Testis (tissue), 3 donors: ENCODE measurements around the gene MCC. TPM values are rescaled to one million over a fixed set of nuclear protein-coding genes. Genes with fewer than 3 reads are reported as not detected.
A peak's percentile ranks its signal among the peaks of the same experiment; 100 is the strongest.

ENCODE experiments used
- DNase-seq: peaks from one replicate; pipeline ENCODE4 v3.0.0-alpha.2; 2019
- H3K27ac ChIP-seq, 2 donors: fragments of 200-600 bp; sonication (generic); one replicate each; pipeline ENCODE4 v1.5.1; 2019
- H3K27me3 ChIP-seq: fragments of 200-600 bp; sonication (generic); one replicate; pipeline ENCODE4 v1.5.1; 2019
- H3K36me3 ChIP-seq: fragments of 200-600 bp; sonication (generic); one replicate; pipeline ENCODE4 v1.5.1; 2017; ENCODE audit warnings: low read depth; ENCODE audit errors: missing control alignments
- H3K4me1 ChIP-seq: fragments of 200-600 bp; sonication (generic); one replicate; pipeline ENCODE4 v1.5.1; 2019
- H3K4me3 ChIP-seq, 2 donors: fragments of 200-600 bp; sonication (generic); one replicate each; pipeline ENCODE4 v1.5.1; 2017 to 2019
- H3K9me3 ChIP-seq: fragments of 200-600 bp; sonication (generic); one replicate; pipeline ENCODE4 v1.5.1; 2017
- CTCF ChIP-seq, 3 experiments: fragments of 450-650 bp in 2 of 3; fragments of 200-600 bp in 1 of 3; sonication (generic) in 1 of 3; IDR thresholded peaks; one replicate each; pipeline ENCODE4 v1.5.1; 2016 to 2019; ENCODE audit warnings: antibody characterized with exemption in 3 of 3, mild to moderate bottlenecking in 2 of 3, moderate library complexity in 1 of 3
- POLR2A ChIP-seq: fragments of 450-650 bp; IDR thresholded peaks from one replicate; pipeline ENCODE4 v1.6.1; 2017; ENCODE audit warnings: antibody characterized with exemption, mild to moderate bottlenecking, moderate library complexity
- WGBS, 2 donors: methylation state at CpG; one replicate each; pipeline ENCODE4 v1.1.5; 2018; 5-methylcytosine and 5-hydroxymethylcytosine counted together
- intact Hi-C: fragments of 100-400 bp; cut with DNase I; formaldehyde crosslinking; loops from one replicate; pipeline ENCODE4 v1.15.1; 2023; ENCODE audit warnings: low total_unique reads
- polyA plus RNA-seq: library from polyadenylated mRNA; stranded (reverse); fragments of 350-450 nt; fragmentation: Illumina TruSeq; extraction: RNeasy Lipid Tissue Mini Kit (QIAGEN cat#74804); gene quantifications from one replicate; pipeline ENCODE4 v1.2.3, GENCODE V29; 2014; ENCODE audit warnings: low read depth, low replicate concordance; ENCODE audit not compliant: insufficient read depth
- total RNA-seq, 2 donors: library from RNA; depleted of rRNA; stranded (reverse); fragments of >200 nt; gene quantifications; one replicate each; pipeline ENCODE4 v1.2.3, GENCODE V29; 2016

MCC gene
- total and polyA plus RNA-seq, 3 donors from 2014 or later: 7.1 to 23.7 (median 21.4) TPM

DNA sequence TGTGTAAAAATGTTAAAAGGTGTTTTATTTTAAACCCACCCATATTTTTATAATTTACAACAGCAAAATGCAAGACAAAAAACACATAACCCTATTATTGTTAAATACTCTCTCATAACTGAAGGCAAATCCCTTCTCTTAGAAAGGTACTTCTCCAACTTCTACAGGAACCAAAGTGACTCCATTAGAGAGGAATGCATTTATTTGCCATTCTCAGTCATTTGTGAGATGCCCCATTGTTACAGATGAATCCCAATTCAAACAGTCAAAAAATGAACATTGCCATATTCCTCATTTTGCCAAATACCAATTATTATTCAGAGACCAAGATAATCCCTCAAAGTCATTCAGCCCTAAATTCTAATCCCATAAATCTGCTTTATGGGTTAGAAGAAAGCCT lies 229.2 kb downstream of the MCC start:
- Histone ChIP-seq H3K27ac (no peak overlapping the region), H3K4me1 (no peaks in the 10 kb centered on the region), H3K4me3 (no peak overlapping the region), H3K27me3 (no peaks in the 10 kb centered on the region), H3K9me3 (no peaks in the 10 kb centered on the region), H3K36me3 (no peaks in the 10 kb centered on the region)
- TF ChIP-seq POLR2A (no peak), CTCF (IDR thresholded peaks at IDR 0.05) (no peak)
- no peak for DNase-seq
- intact Hi-C loops: no loop called here

- no peak overlapping the region for H3K4me3 ChIP-seq
Measured at GRCh38 chr5:113257545-113257944, 230.7 kb downstream of the MCC start.

GRCh38 chr5:113256671-113257452 lies 231.4 kb downstream of the MCC start:
- no peak for DNase-seq
- Histone ChIP-seq H3K27me3 (no peaks in the 10 kb centered on the region), H3K9me3 (no peaks in the 10 kb centered on the region), H3K4me3 (no peak overlapping the region), H3K27ac (no peak overlapping the region), H3K36me3 (no peaks in the 10 kb centered on the region), H3K4me1 (no peaks in the 10 kb centered on the region)
- TF ChIP-seq CTCF (IDR thresholded peaks at IDR 0.05) (no peak), POLR2A (no peak)
- intact Hi-C loops: no loop called here
- WGBS, 2 donors: 77 to 80% methylated on average over 4 of the region's 4 CpGs

More at GRCh38 chr5:113257545-113257944, 230.7 kb downstream of the MCC start:
- DNase-seq: no peak
- Histone ChIP-seq H3K36me3 (no peaks in the 10 kb centered on the region), H3K9me3 (no peaks in the 10 kb centered on the region), H3K27ac (no peak overlapping the region), H3K27me3 (no peaks in the 10 kb centered on the region), H3K4me1 (no peaks in the 10 kb centered on the region)
- WGBS, 2 donors: 88 to 92% methylated on average over 7 of the region's 7 CpGs
- TF ChIP-seq POLR2A (no peak), CTCF (IDR thresholded peaks at IDR 0.05) (no peak)
- intact Hi-C loops: no loop called here

DNA sequence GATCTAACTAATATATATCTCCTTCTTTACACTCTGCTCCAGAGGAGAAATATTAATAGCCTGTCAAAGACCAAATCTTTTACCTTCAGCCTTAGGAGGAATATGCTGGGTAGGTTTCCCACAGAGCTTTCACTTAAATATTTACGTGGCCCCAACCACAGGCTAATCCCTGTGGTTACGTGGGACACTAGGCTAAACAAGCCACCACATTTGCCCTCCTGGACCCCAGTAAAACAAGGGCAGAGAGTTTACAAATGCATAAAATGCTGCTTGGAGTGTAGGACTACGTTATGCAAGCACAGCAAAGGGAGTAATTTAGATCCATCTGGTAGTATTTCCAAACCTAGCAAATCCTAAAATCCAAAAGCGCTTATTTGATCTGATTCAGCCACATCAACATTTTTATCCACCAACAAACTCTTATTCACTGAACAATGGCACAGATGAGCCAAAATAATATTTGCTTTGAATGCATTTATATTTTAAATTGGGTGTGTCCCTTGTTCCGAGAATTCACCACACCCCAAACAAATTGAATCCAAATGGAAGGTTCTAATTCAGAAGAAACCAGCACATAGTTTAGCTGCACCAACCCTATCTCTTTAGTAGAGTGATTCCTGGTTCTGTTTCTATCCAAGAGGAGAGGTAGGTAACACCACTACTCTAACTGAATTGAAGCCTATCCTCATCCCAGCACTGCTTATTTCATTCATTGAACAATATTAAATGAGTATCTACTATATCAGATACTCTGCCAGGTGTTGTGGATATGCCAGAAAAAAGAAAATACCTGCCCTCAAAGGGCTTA lies 232.5 kb downstream of the MCC start:
- H3K27ac ChIP-seq: peak overlapping the region in 1 of 2 donors; percentile 2

More for the DNA sequence above, 232.5 kb downstream of the MCC start:
- H3K4me1 ChIP-seq: no peaks in the 10 kb centered on the region
- TF ChIP-seq CTCF (IDR thresholded peaks at IDR 0.05) (no peak), POLR2A (no peak)
- intact Hi-C loops: no loop called here
- 81 to 83% methylated on average over 5 of the region's 5 CpGs for WGBS, 2 donors
- no peak for DNase-seq
- no peaks in the 10 kb centered on the region for H3K36me3 ChIP-seq
- no peaks in the 10 kb centered on the region for H3K27me3 ChIP-seq
- H3K9me3 ChIP-seq: no peaks in the 10 kb centered on the region
- no peak overlapping the region for H3K4me3 ChIP-seq
